ENCODE data around the gene CBL.

The CBL gene

GRCh38 chr11:119167933-119168332 is 38.2 kb upstream of the CBL start:
- no peak for TF ChIP-seq YY1 (IDR thresholded peaks at IDR 0.05; ENCODE audit: insufficient read depth, insufficient read length)
- Histone ChIP-seq H3K36me3 (ENCODE audit: insufficient read depth, insufficient read length, low read length) (peaks cover 3% of the 10 kb centered on the region), H3K9me3 (ENCODE audit: insufficient read depth, low read length) (no peaks in the 10 kb centered on the region), H3K4me1 (ENCODE audit: insufficient read depth, insufficient read length) (peaks cover 8% of the 10 kb centered on the region), H3K4me3 (ENCODE audit: insufficient read length, low read depth) (no peak overlapping the region), H3K27me3 (ENCODE audit: insufficient read depth, insufficient read length) (no peaks in the 10 kb centered on the region), H3K9ac (ENCODE audit: insufficient read length, low read depth) (peak overlapping the region; percentile 50)
- DNase-seq (ENCODE audit: low read depth, low spot score) = no peak

GRCh38 chr11:119168471-119169281 is 37.5 kb upstream of the CBL start, which contains the start of gene NLRX1:
Gene NLRX1 (plus strand): TSS chr11:119168725. CDS start chr11:119171404, 2,679 bp downstream.
- Histone ChIP-seq H3K4me3 (ENCODE audit: insufficient read length, low read depth) (peak within 1 kb of the TSS; percentile 64), H3K36me3 (ENCODE audit: insufficient read depth, insufficient read length, low read length) (peaks cover 10% of the 10 kb centered on the region), H3K9ac (ENCODE audit: insufficient read length, low read depth) (peak within 1 kb of the TSS; percentile 93), H3K9me3 (ENCODE audit: insufficient read depth, low read length) (no peaks in the 10 kb centered on the region), H3K4me1 (ENCODE audit: insufficient read depth, insufficient read length) (peaks cover 8% of the 10 kb centered on the region), H3K27me3 (ENCODE audit: insufficient read depth, insufficient read length) (no peaks in the 10 kb centered on the region)
- DNase-seq (ENCODE audit: low read depth, low spot score) = peak; percentile 82
- TF ChIP-seq YY1 (IDR thresholded peaks at IDR 0.05; ENCODE audit: insufficient read depth, insufficient read length) = peak; percentile 18
- TF ChIP-seq ZNF274 (IDR thresholded peaks at IDR 0.05; ENCODE audit: low read depth, low read length) = no peak

- Histone ChIP-seq H3K9ac (ENCODE audit: insufficient read length, low read depth) (peak overlapping the region; percentile 93), H3K27me3 (ENCODE audit: insufficient read depth, insufficient read length) (no peaks in the 10 kb centered on the region), H3K4me1 (ENCODE audit: insufficient read depth, insufficient read length) (peaks cover 8% of the 10 kb centered on the region), H3K4me3 (ENCODE audit: insufficient read length, low read depth) (peak overlapping the region; percentile 64), H3K9me3 (ENCODE audit: insufficient read depth, low read length) (no peaks in the 10 kb centered on the region), H3K36me3 (ENCODE audit: insufficient read depth, insufficient read length, low read length) (peaks cover 12% of the 10 kb centered on the region)
- TF ChIP-seq ZNF274 (IDR thresholded peaks at IDR 0.05; ENCODE audit: low read depth, low read length) (no peak), YY1 (IDR thresholded peaks at IDR 0.05; ENCODE audit: insufficient read depth, insufficient read length) (no peak), SUZ12 (IDR thresholded peaks at IDR 0.05; ENCODE audit: extremely low read depth, insufficient read depth, insufficient read length) (no peak)
- DNase-seq (ENCODE audit: low read depth, low spot score) = peak; percentile 70
These were observed 36.8 kb upstream of the CBL start for GRCh38 chr11:119169282-119169719.

- peaks cover 5% of the 10 kb centered on the region for H3K4me1 ChIP-seq (ENCODE audit: insufficient read depth, insufficient read length)
- TF ChIP-seq ZNF274 (IDR thresholded peaks at IDR 0.05; ENCODE audit: low read depth, low read length) (no peak), SUZ12 (IDR thresholded peaks at IDR 0.05; ENCODE audit: extremely low read depth, insufficient read depth, insufficient read length) (no peak), YY1 (IDR thresholded peaks at IDR 0.05; ENCODE audit: insufficient read depth, insufficient read length) (no peak)
- H3K9ac ChIP-seq (ENCODE audit: insufficient read length, low read depth) = no peak overlapping the region
- H3K27me3 ChIP-seq (ENCODE audit: insufficient read depth, insufficient read length) = no peaks in the 10 kb centered on the region
- no peak overlapping the region for H3K4me3 ChIP-seq (ENCODE audit: insufficient read length, low read depth)
- no peak for DNase-seq (ENCODE audit: low read depth, low spot score)
- H3K9me3 ChIP-seq (ENCODE audit: insufficient read depth, low read length) = no peaks in the 10 kb centered on the region
- H3K36me3 ChIP-seq (ENCODE audit: insufficient read depth, insufficient read length, low read length) = peaks cover 28% of the 10 kb centered on the region
These were observed 33.6 kb upstream of the CBL start for GRCh38 chr11:119172513-119172912.

- H3K4me3 ChIP-seq (ENCODE audit: insufficient read length, low read depth) = no peak overlapping the region
- H3K9ac ChIP-seq (ENCODE audit: insufficient read length, low read depth) = no peak overlapping the region
- H3K4me1 ChIP-seq (ENCODE audit: insufficient read depth, insufficient read length) = no peaks in the 10 kb centered on the region
- TF ChIP-seq YY1 (IDR thresholded peaks at IDR 0.05; ENCODE audit: insufficient read depth, insufficient read length) = no peak
- no peak for TF ChIP-seq SUZ12 (IDR thresholded peaks at IDR 0.05; ENCODE audit: extremely low read depth, insufficient read depth, insufficient read length)
- no peak for TF ChIP-seq ZNF274 (IDR thresholded peaks at IDR 0.05; ENCODE audit: low read depth, low read length)
- H3K27me3 ChIP-seq (ENCODE audit: insufficient read depth, insufficient read length) = no peaks in the 10 kb centered on the region
- peaks cover 33% of the 10 kb centered on the region for H3K36me3 ChIP-seq (ENCODE audit: insufficient read depth, insufficient read length, low read length)
- H3K9me3 ChIP-seq (ENCODE audit: insufficient read depth, low read length) = no peaks in the 10 kb centered on the region
- DNase-seq (ENCODE audit: low read depth, low spot score) = no peak
These were observed 32.7 kb upstream of the CBL start for GRCh38 chr11:119173453-119173852.

GRCh38 chr11:119175493-119176077 is 30.6 kb upstream of the CBL start:
- no peak for DNase-seq (ENCODE audit: low read depth, low spot score)
- no peaks in the 10 kb centered on the region for H3K27me3 ChIP-seq (ENCODE audit: insufficient read depth, insufficient read length)
- H3K9me3 ChIP-seq (ENCODE audit: insufficient read depth, low read length) = no peaks in the 10 kb centered on the region
- TF ChIP-seq YY1 (IDR thresholded peaks at IDR 0.05; ENCODE audit: insufficient read depth, insufficient read length) (no peak), ZNF274 (IDR thresholded peaks at IDR 0.05; ENCODE audit: low read depth, low read length) (no peak), SUZ12 (IDR thresholded peaks at IDR 0.05; ENCODE audit: extremely low read depth, insufficient read depth, insufficient read length) (no peak)
- H3K4me1 ChIP-seq (ENCODE audit: insufficient read depth, insufficient read length) = no peaks in the 10 kb centered on the region
- H3K9ac ChIP-seq (ENCODE audit: insufficient read length, low read depth) = no peak overlapping the region
- peaks cover 39% of the 10 kb centered on the region for H3K36me3 ChIP-seq (ENCODE audit: insufficient read depth, insufficient read length, low read length)
- no peak overlapping the region for H3K4me3 ChIP-seq (ENCODE audit: insufficient read length, low read depth)

- TF ChIP-seq ZNF274 (IDR thresholded peaks at IDR 0.05; ENCODE audit: low read depth, low read length) (no peak), SUZ12 (IDR thresholded peaks at IDR 0.05; ENCODE audit: extremely low read depth, insufficient read depth, insufficient read length) (no peak), YY1 (IDR thresholded peaks at IDR 0.05; ENCODE audit: insufficient read depth, insufficient read length) (no peak)
- no peak for DNase-seq (ENCODE audit: low read depth, low spot score)
These were observed 27.9 kb upstream of the CBL start for GRCh38 chr11:119178166-119178680.

More at GRCh38 chr11:119178166-119178680, 27.9 kb upstream of the CBL start:
- Histone ChIP-seq H3K27me3 (ENCODE audit: insufficient read depth, insufficient read length) (no peaks in the 10 kb centered on the region), H3K4me1 (ENCODE audit: insufficient read depth, insufficient read length) (no peaks in the 10 kb centered on the region), H3K9me3 (ENCODE audit: insufficient read depth, low read length) (no peaks in the 10 kb centered on the region), H3K4me3 (ENCODE audit: insufficient read length, low read depth) (no peak overlapping the region), H3K36me3 (ENCODE audit: insufficient read depth, insufficient read length, low read length) (peaks cover 36% of the 10 kb centered on the region), H3K9ac (ENCODE audit: insufficient read length, low read depth) (no peak overlapping the region)
